GM23338 (cell line): ENCODE measurements around the gene DMAC2L. TPM values are rescaled to one million over a fixed set of nuclear protein-coding genes. Genes with fewer than 3 reads are reported as not detected.

ENCODE experiments used
- ATAC-seq: fragments of 200-7000 bp; cut with Tn5 transposase; 3 replicates; pipeline ENCODE4 v1.9.1; 2020
- DNase-seq: peaks from one replicate; pipeline ENCODE4 v3.0.0-alpha.2; 2015; ENCODE audit warnings: low spot score
- H2AFZ ChIP-seq: fragments of 200-600 bp; sonication (generic); 2 replicates; pipeline ENCODE4 v1.8.0; 2016; ENCODE audit warnings: antibody characterized with exemption, mild to moderate bottlenecking, moderate library complexity
- H3F3A ChIP-seq: fragments of 200-600 bp; sonication (generic); replicated peaks from 2 replicates; pipeline ENCODE4 v1.8.0; 2017; ENCODE audit warnings: antibody characterized with exemption, mixed run types, low read depth
- H3K27ac ChIP-seq: fragments of 200-600 bp; sonication (generic); 2 replicates; pipeline ENCODE4 v1.6.1; 2016; ENCODE audit warnings: low read depth
- H3K27me3 ChIP-seq: fragments of 200-600 bp; sonication (generic); 2 replicates; pipeline ENCODE4 v1.8.0; 2016; ENCODE audit warnings: mild to moderate bottlenecking, mixed run types, moderate library complexity; ENCODE audit not compliant: insufficient read depth
- H3K36me3 ChIP-seq: fragments of 200-600 bp; sonication (generic); 2 replicates; pipeline ENCODE4 v1.8.0; 2016; ENCODE audit warnings: mild to moderate bottlenecking; ENCODE audit not compliant: insufficient read depth
- H3K4me1 ChIP-seq: fragments of 200-600 bp; sonication (generic); 2 replicates; pipeline ENCODE4 v1.8.0; 2016; ENCODE audit warnings: mild to moderate bottlenecking, moderate library complexity; ENCODE audit not compliant: insufficient read depth
- H3K4me2 ChIP-seq: fragments of 200-600 bp; sonication (generic); 2 replicates; pipeline ENCODE4 v1.7.1; 2017; ENCODE audit warnings: mixed run types
- H3K4me3 ChIP-seq: fragments of 200-600 bp; sonication (generic); 2 replicates; pipeline ENCODE4 v1.6.1; 2016; ENCODE audit warnings: mixed run types
- H3K79me2 ChIP-seq: fragments of 200-600 bp; sonication (generic); replicated peaks from 2 replicates; pipeline ENCODE4 v1.8.0; 2017; ENCODE audit warnings: mild to moderate bottlenecking; ENCODE audit not compliant: insufficient read depth
- H3K9me2 ChIP-seq: fragments of 200-600 bp; sonication (generic); 2 replicates; pipeline ENCODE4 v1.8.0; 2017; ENCODE audit not compliant: insufficient read depth
- H4K20me1 ChIP-seq: fragments of 200-600 bp; sonication (generic); replicated peaks from 2 replicates; pipeline ENCODE4 v1.8.0; 2017; ENCODE audit warnings: mild to moderate bottlenecking; ENCODE audit not compliant: insufficient read depth
- H3K27ac Mint-ChIP-seq: 2 replicates; pipeline ENCODE4 v1.8.0; 2020; ENCODE audit warnings: inconsistent platforms, mild to moderate bottlenecking, moderate library complexity, mixed read lengths
- H3K27me3 Mint-ChIP-seq: 3 replicates; pipeline ENCODE4 v1.8.0; 2022; ENCODE audit warnings: low read depth, mild to moderate bottlenecking, moderate library complexity, mixed read lengths, inconsistent platforms; ENCODE audit not compliant: insufficient read depth, poor library complexity
- H3K36me3 Mint-ChIP-seq: 3 replicates; pipeline ENCODE4 v1.8.0; 2021; ENCODE audit warnings: low read depth, mild to moderate bottlenecking, inconsistent platforms, moderate library complexity, mixed read lengths
- H3K4me1 Mint-ChIP-seq: 3 replicates; pipeline ENCODE4 v1.8.0; 2020; ENCODE audit warnings: mild to moderate bottlenecking, inconsistent platforms, mixed read lengths
- H3K4me3 Mint-ChIP-seq: 3 replicates; pipeline ENCODE4 v1.8.0; 2021; ENCODE audit warnings: moderate library complexity, mild to moderate bottlenecking, inconsistent platforms, mixed read lengths
- H3K9me3 Mint-ChIP-seq: 3 replicates; pipeline ENCODE4 v1.8.0; 2020; ENCODE audit warnings: moderate library complexity, mild to moderate bottlenecking, inconsistent platforms, mixed read lengths
- ETS1 ChIP-seq: IDR thresholded peaks from 2 replicates; pipeline ENCODE4 v1.6.1; 2016; ENCODE audit warnings: antibody characterized with exemption
- EZH2 ChIP-seq: fragments of 200-600 bp; sonication (generic); IDR thresholded peaks from one replicate; pipeline ENCODE4 v1.8.0; 2017; ENCODE audit warnings: antibody characterized with exemption, mild to moderate bottlenecking, low read depth; ENCODE audit not compliant: unreplicated experiment
- EZH2phosphoT487 ChIP-seq: fragments of 200-600 bp; sonication (generic); IDR thresholded peaks from one replicate; pipeline ENCODE4 v1.8.1; 2018; ENCODE audit warnings: antibody characterized with exemption; ENCODE audit not compliant: unreplicated experiment
- JUNB ChIP-seq: IDR thresholded peaks from one replicate; pipeline ENCODE4 v1.6.1; 2016; ENCODE audit warnings: antibody characterized with exemption; ENCODE audit not compliant: unreplicated experiment
- NANOG ChIP-seq: IDR thresholded peaks from 2 replicates; pipeline ENCODE4 v1.6.1; 2016; ENCODE audit warnings: antibody characterized with exemption, borderline replicate concordance
- POLR2AphosphoS5 ChIP-seq: IDR thresholded peaks from 2 replicates; pipeline ENCODE4 v1.6.1; 2016; ENCODE audit warnings: antibody characterized with exemption, low read depth
- ZNF114 ChIP-seq: fragments of 250-450 bp; sonication (Bioruptor Pico); IDR thresholded peaks from 2 replicates; pipeline ENCODE4 v1.5.0; 2020; ENCODE audit warnings: mild to moderate bottlenecking, moderate library complexity
- ZNF462 ChIP-seq: fragments of 250-450 bp; sonication (Bioruptor Pico); IDR thresholded peaks from 2 replicates; pipeline ENCODE4 v1.5.0; 2020; ENCODE audit warnings: mild to moderate bottlenecking, moderate library complexity
- polyA plus RNA-seq: library from polyadenylated mRNA; unstranded; fragments of >200 nt; fragmentation: Nextera tagmentation; extraction: Ambion mirVana; gene quantifications from 2 replicates; pipeline ENCODE4 v1.2.1, GENCODE V29; 2016
- total RNA-seq: library from RNA; depleted of rRNA; stranded (reverse); fragments of >200 nt; shearing (Covaris generic); gene quantifications from 2 replicates; pipeline ENCODE4 v1.2.3, GENCODE V29; 2014

Gene DMAC2L
- total and polyA plus RNA-seq, 2 experiments from 2014 or later: 22.5 to 33.8 TPM

GRCh38 chr14:50357753-50358395, 45.8 kb downstream of the DMAC2L start:
- H3K27ac Mint-ChIP-seq: no peak overlapping the region
- no peak for ATAC-seq
- H3F3A ChIP-seq: no peaks in the 10 kb centered on the region

More at GRCh38 chr14:50357753-50358395, 45.8 kb downstream of the DMAC2L start:
- no peak for DNase-seq
- Histone ChIP-seq H3K9me2 (no peaks in the 10 kb centered on the region), H2AFZ (peak overlapping the region; percentile 72), H4K20me1 (no peaks in the 10 kb centered on the region), H3K4me2 (no peak overlapping the region), H3K4me1 (no peaks in the 10 kb centered on the region), H3K27ac (no peak overlapping the region), H3K4me3 (no peak overlapping the region), H3K36me3 (no peaks in the 10 kb centered on the region), H3K27me3 (no peaks in the 10 kb centered on the region), H3K79me2 (no peaks in the 10 kb centered on the region)
- Mint-ChIP-seq H3K36me3 (no peaks in the 10 kb centered on the region), H3K27me3 (peaks cover 4% of the 10 kb centered on the region), H3K4me3 (no peak overlapping the region), H3K4me1 (no peaks in the 10 kb centered on the region; the same call in 1 of the 3 replicates), H3K9me3 (no peaks in the 10 kb centered on the region)
- TF ChIP-seq NANOG (no peak), JUNB (no peak), ETS1 (no peak), ZNF462 (CRISPR knock-in tag) (no peak), ZNF114 (CRISPR knock-in tag) (no peak), POLR2AphosphoS5 (no peak), EZH2phosphoT487 (no peak), EZH2 (no peak)
